Stomach (tissue), 9 donors: ENCODE results near the gene NCOA1. TPM values are rescaled to one million over a fixed set of nuclear protein-coding genes. Genes with fewer than 3 reads are reported as not detected.

Experiments used
- DNase-seq, 2 donors: peaks; one replicate each; pipeline versions ENCODE4 v3.0.0 to v3.0.0-alpha.2; 2013 to 2019
- H3K27ac ChIP-seq, 5 donors: fragments of 200-600 bp in 4 of 5; sonication (generic) in 4 of 5; one replicate each; pipeline ENCODE4 v1.5.1; 2013 to 2019; ENCODE audit warnings: mild to moderate bottlenecking in 1 of 5, moderate library complexity in 1 of 5
- H3K27me3 ChIP-seq, 3 donors: fragments of 200-600 bp; sonication (generic); one replicate each; pipeline ENCODE4 v1.5.1; 2017 to 2019; ENCODE audit warnings: mixed run types in 1 of 3
- H3K36me3 ChIP-seq, 4 donors: fragments of 200-600 bp; sonication (generic); 1 replicate in 3 of 4; 2 replicates in 1 of 4; pipeline ENCODE4 v1.5.1; 2016 to 2019
- H3K4me1 ChIP-seq, 4 donors: fragments of 200-600 bp; sonication (generic); one replicate each; pipeline ENCODE4 v1.5.1; 2016 to 2019
- H3K4me3 ChIP-seq, 4 donors: fragments of 200-600 bp; sonication (generic) in 3 of 4; one replicate each; pipeline ENCODE4 v1.5.1; 2016 to 2019; ENCODE audit warnings: mild to moderate bottlenecking in 1 of 4
- H3K9me3 ChIP-seq, 4 donors: fragments of 200-600 bp; sonication (generic); one replicate each; pipeline ENCODE4 v1.5.1; 2016 to 2019
- EP300 ChIP-seq: sonication (generic); formaldehyde crosslinking; IDR thresholded peaks from one replicate; pipeline ENCODE4 v1.6.1; 2017; ENCODE audit warnings: antibody characterized with exemption
- POLR2A ChIP-seq, 4 donors: fragments of 450-650 bp; IDR thresholded peaks; one replicate each; pipeline ENCODE4 v1.6.1; 2016; ENCODE audit warnings: antibody characterized with exemption in 4 of 4, control low read depth in 2 of 4, mild to moderate bottlenecking in 1 of 4, moderate library complexity in 1 of 4
- POLR2AphosphoS5 ChIP-seq, 3 donors: sonication (generic); formaldehyde crosslinking; IDR thresholded peaks; one replicate each; pipeline ENCODE4 v1.6.1; 2016; ENCODE audit warnings: antibody characterized with exemption in 3 of 3
- WGBS, 5 donors: extraction: QIAGEN DNeasy Blood & Tissue Kit in 3 of 5; methylation state at CpG; one replicate each; pipeline versions ENCODE4 v1.1.5 to v1.1.7; 2013 to 2018; 5-methylcytosine and 5-hydroxymethylcytosine counted together
- intact Hi-C: fragments of 100-400 bp; cut with DNase I; formaldehyde crosslinking; loops from one replicate; pipeline ENCODE4 v1.15.1; 2023; ENCODE audit warnings: low total_unique reads
- polyA plus RNA-seq, 3 donors: library from polyadenylated mRNA; stranded (reverse); fragments of 200-250 nt; gene quantifications; one replicate each; pipeline ENCODE4 v1.2.3, GENCODE V29; 2013
- total RNA-seq, 5 donors: library from RNA; depleted of rRNA; stranded (reverse); fragments of >200 nt; gene quantifications; one replicate each; pipeline versions ENCODE4 v1.1.0 to v1.2.3, GENCODE V29; 2014 to 2016
- TF ChIP-seq, protein P1 (sequence below), 7 experiments: fragments of 450-650 bp in 4 of 7; fragments of 200-600 bp in 3 of 7; sonication (generic) in 3 of 7; IDR thresholded peaks; one replicate each; pipeline ENCODE4 v1.5.1; 2016 to 2019; ENCODE audit warnings: antibody characterized with exemption in 7 of 7, control low read depth in 2 of 7, mild to moderate bottlenecking in 1 of 7
- donor health status: healthy with polysubstance abuse.
- donor health status: Bipolar disorder and iron deficiency.
- donor health status: healthy.

Gene NCOA1
- total and polyA plus RNA-seq, 8 donors, result 7.3 to 223 (median 34.8) TPM

GRCh38 chr2:24496959-24497358, 5.9 kb downstream of the NCOA1 start:
- Histone ChIP-seq H3K4me3 (no peak overlapping the region), H3K4me1 (peaks cover 20 to 83% (median 53%) of the 10 kb centered on the region in 4 donors), H3K27ac (no peak overlapping the region), H3K27me3 (no peaks in the 10 kb centered on the region), H3K9me3 (no peaks in the 10 kb centered on the region), H3K36me3 (no peaks in the 10 kb centered on the region)
- intact Hi-C loops, result no loop called here
- whole genome bisulfite sequencing, 5 donors, result 46 to 73% (median 61%) methylated on average over 4 of the region's 4 CpGs
- DNase-seq, result no peak
- TF ChIP-seq POLR2A (IDR thresholded peaks at IDR 0.05), result no peak
- no peak for TF ChIP-seq EP300
- TF ChIP-seq, protein P1, sequence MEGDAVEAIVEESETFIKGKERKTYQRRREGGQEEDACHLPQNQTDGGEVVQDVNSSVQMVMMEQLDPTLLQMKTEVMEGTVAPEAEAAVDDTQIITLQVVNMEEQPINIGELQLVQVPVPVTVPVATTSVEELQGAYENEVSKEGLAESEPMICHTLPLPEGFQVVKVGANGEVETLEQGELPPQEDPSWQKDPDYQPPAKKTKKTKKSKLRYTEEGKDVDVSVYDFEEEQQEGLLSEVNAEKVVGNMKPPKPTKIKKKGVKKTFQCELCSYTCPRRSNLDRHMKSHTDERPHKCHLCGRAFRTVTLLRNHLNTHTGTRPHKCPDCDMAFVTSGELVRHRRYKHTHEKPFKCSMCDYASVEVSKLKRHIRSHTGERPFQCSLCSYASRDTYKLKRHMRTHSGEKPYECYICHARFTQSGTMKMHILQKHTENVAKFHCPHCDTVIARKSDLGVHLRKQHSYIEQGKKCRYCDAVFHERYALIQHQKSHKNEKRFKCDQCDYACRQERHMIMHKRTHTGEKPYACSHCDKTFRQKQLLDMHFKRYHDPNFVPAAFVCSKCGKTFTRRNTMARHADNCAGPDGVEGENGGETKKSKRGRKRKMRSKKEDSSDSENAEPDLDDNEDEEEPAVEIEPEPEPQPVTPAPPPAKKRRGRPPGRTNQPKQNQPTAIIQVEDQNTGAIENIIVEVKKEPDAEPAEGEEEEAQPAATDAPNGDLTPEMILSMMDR (IDR thresholded peaks at IDR 0.05), result no peak
- TF ChIP-seq POLR2AphosphoS5 (IDR thresholded peaks at IDR 0.05), result no peak

DNA sequence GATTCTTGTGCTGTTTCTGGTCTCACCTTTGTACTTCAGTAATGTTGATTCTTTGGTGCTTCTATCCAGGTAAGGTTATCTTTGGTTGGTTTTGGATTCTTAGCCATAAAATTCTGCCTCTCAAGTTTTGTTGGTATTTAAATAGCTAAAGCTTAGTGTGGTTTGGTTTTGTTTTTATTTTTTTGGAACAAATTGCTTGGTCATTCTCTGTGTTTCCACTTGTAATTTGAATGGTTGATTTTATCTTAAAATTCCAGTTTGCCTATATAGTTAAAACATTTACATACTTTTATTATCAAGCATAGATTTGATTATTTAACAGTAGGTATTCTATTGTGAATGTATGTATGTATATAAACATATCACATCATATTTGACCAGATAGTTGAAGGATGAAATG, 6.6 kb downstream of the NCOA1 start:
- no peak for DNase-seq
- H3K4me1 ChIP-seq, result peaks cover 14 to 81% (median 52%) of the 10 kb centered on the region in 4 donors

GRCh38 chr2:24498121-24498520, 7.1 kb downstream of the NCOA1 start:
- no peak for DNase-seq
- intact Hi-C loops, result no loop called here
- H3K27me3 ChIP-seq, result no peaks in the 10 kb centered on the region
- WGBS, 5 donors, result 54 to 79% (median 76%) methylated on average over 4 of the region's 4 CpGs
- H3K27ac ChIP-seq, result no peak overlapping the region
- H3K9me3 ChIP-seq, result no peaks in the 10 kb centered on the region
- TF ChIP-seq POLR2AphosphoS5 (IDR thresholded peaks at IDR 0.05), result no peak
- TF ChIP-seq, protein P1 (IDR thresholded peaks at IDR 0.05), result no peak
- no peak for TF ChIP-seq EP300
- TF ChIP-seq POLR2A (IDR thresholded peaks at IDR 0.05), result no peak
- H3K36me3 ChIP-seq, result no peaks in the 10 kb centered on the region
- H3K4me1 ChIP-seq, result peaks cover 10 to 77% (median 50%) of the 10 kb centered on the region in 4 donors
- no peak overlapping the region for H3K4me3 ChIP-seq

More for the DNA sequence above, 6.6 kb downstream of the NCOA1 start:
- H3K27ac ChIP-seq, result no peak overlapping the region
- TF ChIP-seq POLR2AphosphoS5 (IDR thresholded peaks at IDR 0.05) (no peak), EP300 (no peak), POLR2A (IDR thresholded peaks at IDR 0.05) (no peak)
- TF ChIP-seq, protein P1 (IDR thresholded peaks at IDR 0.05), result no peak
- intact Hi-C loops, result no loop called here
- H3K9me3 ChIP-seq, result no peaks in the 10 kb centered on the region
- no peaks in the 10 kb centered on the region for H3K27me3 ChIP-seq
- no peak overlapping the region for H3K4me3 ChIP-seq
- H3K36me3 ChIP-seq, result no peaks in the 10 kb centered on the region

DNA sequence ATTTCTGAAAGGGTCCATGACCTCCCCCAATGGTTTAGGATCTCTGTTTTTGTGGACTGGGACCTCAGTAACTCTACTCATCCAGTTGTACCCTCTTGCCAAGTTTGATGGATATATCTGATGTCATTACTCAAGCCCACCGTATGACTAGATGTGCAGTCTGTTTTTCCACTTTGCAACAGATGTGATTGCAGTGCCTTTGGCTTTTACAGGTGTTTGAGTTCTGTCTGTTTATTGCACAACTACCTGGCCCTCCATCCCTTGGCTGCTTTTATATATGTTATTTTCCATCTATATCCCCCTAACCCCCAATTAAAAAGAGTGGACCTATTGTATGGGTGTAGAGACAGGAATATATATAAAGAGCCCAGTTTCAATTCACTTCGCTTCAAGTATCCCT, 10.8 kb downstream of the NCOA1 start:
- no peak overlapping the region for H3K27ac ChIP-seq
- peaks cover 0 to 50% (median 32%) of the 10 kb centered on the region in 4 donors for H3K4me1 ChIP-seq
- intact Hi-C loops, result no loop called here
- no peaks in the 10 kb centered on the region for H3K36me3 ChIP-seq
- no peaks in the 10 kb centered on the region for H3K9me3 ChIP-seq
- no peak overlapping the region for H3K4me3 ChIP-seq
- H3K27me3 ChIP-seq, result no peaks in the 10 kb centered on the region
- TF ChIP-seq POLR2A (IDR thresholded peaks at IDR 0.05), result no peak
- TF ChIP-seq EP300, result no peak
- TF ChIP-seq POLR2AphosphoS5 (IDR thresholded peaks at IDR 0.05), result no peak
- TF ChIP-seq, protein P1 (IDR thresholded peaks at IDR 0.05), result no peak
- 83 to 90% (median 86%) methylated on average over 2 of the region's 2 CpGs for WGBS, 5 donors
- no peak for DNase-seq
